ENCODE measurements around the gene C3orf85.

C3orf85 gene

GRCh38 chr3:109184726-109185125 is 48.2 kb downstream of the C3orf85 start:
- H3K79me2 ChIP-seq (ENCODE audit: control insufficient read depth, low read length), result no peaks in the 10 kb centered on the region
- no peak overlapping the region for H3K4me3 ChIP-seq (ENCODE audit: low read length)
- H3K27ac ChIP-seq (ENCODE audit: low read depth, low read length), result no peak overlapping the region
- TF ChIP-seq EZH2phosphoT487 (IDR thresholded peaks at IDR 0.05; ENCODE audit: borderline replicate concordance, low read length) (no peak), CTCF (IDR thresholded peaks at IDR 0.05; ENCODE audit: low read depth, low read length, poor library complexity, severe bottlenecking) (no peak)
- H3K9me2 ChIP-seq (replicated peaks; ENCODE audit: control insufficient read depth, low read length), result no peaks in the 10 kb centered on the region
- no peaks in the 10 kb centered on the region for H3K4me1 ChIP-seq (ENCODE audit: control insufficient read depth, low read length)
- no peaks in the 10 kb centered on the region for H3K27me3 ChIP-seq (ENCODE audit: control insufficient read depth, low read length)
- no peaks in the 10 kb centered on the region for H3F3A ChIP-seq (ENCODE audit: control insufficient read depth, insufficient read depth)
- no peaks in the 10 kb centered on the region for H4K20me1 ChIP-seq (ENCODE audit: control insufficient read depth, insufficient read depth, low read depth, low read length)
- no peaks in the 10 kb centered on the region for H3K9me3 ChIP-seq (ENCODE audit: control insufficient read depth, insufficient read depth, low read length)
- H3K4me2 ChIP-seq (ENCODE audit: low read length), result no peak overlapping the region
- H3K36me3 ChIP-seq (ENCODE audit: control insufficient read depth, low read length), result no peaks in the 10 kb centered on the region

GRCh38 chr3:109187390-109187789 is 50.9 kb downstream of the C3orf85 start:
- H3K9me2 ChIP-seq (replicated peaks; ENCODE audit: control insufficient read depth, low read length), result no peaks in the 10 kb centered on the region
- no peaks in the 10 kb centered on the region for H3K4me1 ChIP-seq (ENCODE audit: control insufficient read depth, low read length)

GRCh38 chr3:109188741-109189140 is 52.2 kb downstream of the C3orf85 start:
- H3K27ac ChIP-seq (ENCODE audit: low read depth, low read length), result no peak overlapping the region
- H4K20me1 ChIP-seq (ENCODE audit: control insufficient read depth, insufficient read depth, low read depth, low read length), result no peaks in the 10 kb centered on the region
- H3K9me3 ChIP-seq (ENCODE audit: control insufficient read depth, insufficient read depth, low read length), result no peaks in the 10 kb centered on the region
- H3K4me2 ChIP-seq (ENCODE audit: low read length), result no peak overlapping the region
- TF ChIP-seq EZH2phosphoT487 (IDR thresholded peaks at IDR 0.05; ENCODE audit: borderline replicate concordance, low read length), result no peak
- TF ChIP-seq CTCF (IDR thresholded peaks at IDR 0.05; ENCODE audit: low read depth, low read length, poor library complexity, severe bottlenecking), result no peak
- H3K9me2 ChIP-seq (replicated peaks; ENCODE audit: control insufficient read depth, low read length), result no peaks in the 10 kb centered on the region
- H3K36me3 ChIP-seq (ENCODE audit: control insufficient read depth, low read length), result no peaks in the 10 kb centered on the region
- no peaks in the 10 kb centered on the region for H3K27me3 ChIP-seq (ENCODE audit: control insufficient read depth, low read length)
- no peaks in the 10 kb centered on the region for H3K79me2 ChIP-seq (ENCODE audit: control insufficient read depth, low read length)
- no peaks in the 10 kb centered on the region for H3K4me1 ChIP-seq (ENCODE audit: control insufficient read depth, low read length)
- no peak overlapping the region for H3K4me3 ChIP-seq (ENCODE audit: low read length)
- no peaks in the 10 kb centered on the region for H3F3A ChIP-seq (ENCODE audit: control insufficient read depth, insufficient read depth)

More at GRCh38 chr3:109187390-109187789, 50.9 kb downstream of the C3orf85 start:
- Histone ChIP-seq H3K27me3 (ENCODE audit: control insufficient read depth, low read length) (no peaks in the 10 kb centered on the region), H3F3A (ENCODE audit: control insufficient read depth, insufficient read depth) (no peaks in the 10 kb centered on the region), H3K4me2 (ENCODE audit: low read length) (no peak overlapping the region), H3K4me3 (ENCODE audit: low read length) (no peak overlapping the region), H3K9me3 (ENCODE audit: control insufficient read depth, insufficient read depth, low read length) (no peaks in the 10 kb centered on the region), H4K20me1 (ENCODE audit: control insufficient read depth, insufficient read depth, low read depth, low read length) (no peaks in the 10 kb centered on the region), H3K36me3 (ENCODE audit: control insufficient read depth, low read length) (no peaks in the 10 kb centered on the region), H3K27ac (ENCODE audit: low read depth, low read length) (no peak overlapping the region), H3K79me2 (ENCODE audit: control insufficient read depth, low read length) (no peaks in the 10 kb centered on the region)
- TF ChIP-seq EZH2phosphoT487 (IDR thresholded peaks at IDR 0.05; ENCODE audit: borderline replicate concordance, low read length) (no peak), CTCF (IDR thresholded peaks at IDR 0.05; ENCODE audit: low read depth, low read length, poor library complexity, severe bottlenecking) (no peak)

GRCh38 chr3:109191421-109191820 is 54.9 kb downstream of the C3orf85 start:
- Histone ChIP-seq H3K27me3 (ENCODE audit: control insufficient read depth, low read length) (no peaks in the 10 kb centered on the region), H3F3A (ENCODE audit: control insufficient read depth, insufficient read depth) (no peaks in the 10 kb centered on the region), H3K4me1 (ENCODE audit: control insufficient read depth, low read length) (no peaks in the 10 kb centered on the region), H3K27ac (ENCODE audit: low read depth, low read length) (no peak overlapping the region), H3K36me3 (ENCODE audit: control insufficient read depth, low read length) (no peaks in the 10 kb centered on the region), H3K4me3 (ENCODE audit: low read length) (no peak overlapping the region), H4K20me1 (ENCODE audit: control insufficient read depth, insufficient read depth, low read depth, low read length) (no peaks in the 10 kb centered on the region), H3K4me2 (ENCODE audit: low read length) (no peak overlapping the region), H3K9me3 (ENCODE audit: control insufficient read depth, insufficient read depth, low read length) (no peaks in the 10 kb centered on the region), H3K79me2 (ENCODE audit: control insufficient read depth, low read length) (no peaks in the 10 kb centered on the region), H3K9me2 (replicated peaks; ENCODE audit: control insufficient read depth, low read length) (no peaks in the 10 kb centered on the region)
- TF ChIP-seq EZH2phosphoT487 (IDR thresholded peaks at IDR 0.05; ENCODE audit: borderline replicate concordance, low read length), result no peak
